HG03558 (cell line): ENCODE data around the gene PCSK9.
"Not testable (repeated sequence)": the region's sequence is repeated elsewhere in the genome, so short reads cannot be mapped to it uniquely, and the experiment has no call there.

ENCODE experiments used
- ATAC-seq: cut with Tn5 transposase; IDR thresholded peaks from one replicate; pipeline ENCODE4 v1.9.1; 2021; ENCODE audit warnings: moderate number of reproducible peaks; ENCODE audit not compliant: unreplicated experiment; ENCODE audit errors: extremely low read depth

PCSK9 gene

GRCh38 chr1:55007625-55008024 is 31.7 kb upstream of the PCSK9 start:
- no peak for ATAC-seq

- no peak for ATAC-seq
Observed at GRCh38 chr1:55010194-55010886, 29.0 kb upstream of the PCSK9 start.

GRCh38 chr1:55010887-55011217 is 28.5 kb upstream of the PCSK9 start:
- no peak for ATAC-seq

- no peak for ATAC-seq
Observed at GRCh38 chr1:55012661-55013060, 26.7 kb upstream of the PCSK9 start.

- ATAC-seq: no peak
Observed at GRCh38 chr1:55015123-55015522, 24.2 kb upstream of the PCSK9 start.

GRCh38 chr1:55015731-55016620 is 23.4 kb upstream of the PCSK9 start:
- no peak for ATAC-seq

- no peak for ATAC-seq
Observed at GRCh38 chr1:55018395-55018794, 21.0 kb upstream of the PCSK9 start.

- no peak for ATAC-seq
Observed at GRCh38 chr1:55021942-55022546, 17.3 kb upstream of the PCSK9 start.

- ATAC-seq: not testable (repeated sequence)
Observed at GRCh38 chr1:55024163-55024562, 15.2 kb upstream of the PCSK9 start.

- ATAC-seq: not testable (repeated sequence)
Observed at GRCh38 chr1:55026682-55027081, 12.7 kb upstream of the PCSK9 start.

GRCh38 chr1:55031098-55031497 is 8.2 kb upstream of the PCSK9 start:
- not testable (repeated sequence) for ATAC-seq

- no peak for ATAC-seq
Observed at GRCh38 chr1:55033265-55033614, 6.1 kb upstream of the PCSK9 start.

- ATAC-seq: no peak
Observed at GRCh38 chr1:55034476-55035133, 4.7 kb upstream of the PCSK9 start.

- no peak for ATAC-seq
Observed at GRCh38 chr1:55035904-55036303, 3.4 kb upstream of the PCSK9 start.

- ATAC-seq: no peak
Observed at GRCh38 chr1:55037733-55038551, 1.4 kb upstream of the PCSK9 start.

- no peak for ATAC-seq
Observed at GRCh38 chr1:55038552-55038838, 853 bp upstream of the PCSK9 start.

- no peak for ATAC-seq
Observed at GRCh38 chr1:55038974-55039341, 390 bp upstream of the PCSK9 start.

- ATAC-seq: no peak
Observed at GRCh38 chr1:55040083-55040932, 960 bp downstream of the PCSK9 start.

GRCh38 chr1:55040933-55041494 is 1.7 kb downstream of the PCSK9 start:
- ATAC-seq: no peak
